ENCODE measurements around the gene BPGM.

BPGM gene

DNA sequence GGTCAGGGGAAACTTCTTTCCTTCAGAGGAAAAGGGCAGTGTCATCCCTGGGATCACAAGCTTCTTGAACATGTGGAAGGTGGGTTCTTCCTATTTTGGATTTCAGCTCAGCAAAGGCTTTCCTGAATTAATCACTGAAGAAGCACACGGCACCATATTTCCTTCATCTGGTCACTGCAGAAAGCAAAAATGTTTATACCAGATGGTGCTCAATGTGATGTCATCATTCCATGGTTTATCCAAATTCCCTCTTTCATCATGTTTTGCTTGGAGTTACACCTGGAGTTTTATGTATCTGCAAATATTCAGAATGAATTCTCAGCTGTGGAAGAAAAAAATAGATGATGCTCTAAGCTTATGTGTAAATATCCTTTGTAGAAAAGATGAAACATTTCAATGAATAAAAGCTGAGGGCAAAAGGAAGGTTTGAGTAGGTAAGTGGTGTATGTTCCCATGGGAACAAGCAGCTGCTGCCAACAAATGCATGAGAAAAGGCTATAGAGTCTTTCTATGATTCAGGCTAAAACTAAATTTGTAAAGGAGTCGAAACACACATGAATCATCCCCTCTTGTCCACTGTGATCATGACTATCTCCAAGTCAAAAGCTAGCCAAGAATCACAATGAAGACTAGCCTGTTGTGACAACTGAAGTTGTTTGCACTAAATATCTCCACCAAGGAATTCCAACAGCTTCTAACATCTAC is 26.9 kb upstream of the BPGM start:
- Mint-ChIP-seq H3K9me3 (no peaks in the 10 kb centered on the region), H3K27ac (no peak overlapping the region), H3K4me1 (no peaks in the 10 kb centered on the region)

DNA sequence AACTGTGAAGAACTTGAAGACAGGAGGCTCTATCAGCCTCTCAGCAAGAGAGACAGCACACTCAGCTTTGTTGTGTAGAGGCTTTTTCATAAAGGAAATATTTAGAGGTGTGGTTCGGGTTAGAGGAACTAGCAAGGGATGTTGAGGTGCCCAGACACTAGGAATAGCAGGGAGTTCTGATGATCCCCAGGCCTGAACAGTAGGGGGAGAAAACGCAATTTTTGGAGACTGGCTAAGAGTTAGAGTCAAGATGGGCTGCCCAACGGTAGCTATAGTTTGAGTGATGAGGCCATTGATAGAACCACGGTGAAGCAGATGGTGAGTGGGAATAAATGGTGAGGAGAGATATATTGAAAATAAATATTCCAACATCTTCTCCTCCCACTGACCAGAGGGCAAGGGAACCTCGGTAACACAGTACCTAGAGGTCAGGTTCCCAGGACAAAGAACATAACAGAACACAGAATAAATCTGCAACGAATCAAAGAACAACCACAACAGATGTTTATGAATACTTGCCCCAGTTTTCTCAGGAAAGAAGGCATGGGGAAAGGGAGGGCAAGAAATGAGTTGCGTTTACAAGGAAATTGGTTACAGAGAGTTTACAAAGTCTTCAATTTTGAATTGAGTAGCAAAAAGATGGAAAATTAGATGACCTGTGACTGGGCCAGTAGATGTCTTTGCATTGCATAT is 24.2 kb upstream of the BPGM start:
- no peaks in the 10 kb centered on the region for H3K36me3 Mint-ChIP-seq (ENCODE audit: low read depth)
- H3K9me3 Mint-ChIP-seq: no peaks in the 10 kb centered on the region
- peaks cover 37% of the 10 kb centered on the region for H3K27me3 Mint-ChIP-seq (ENCODE audit: low read depth)
- TF ChIP-seq, protein P1, sequence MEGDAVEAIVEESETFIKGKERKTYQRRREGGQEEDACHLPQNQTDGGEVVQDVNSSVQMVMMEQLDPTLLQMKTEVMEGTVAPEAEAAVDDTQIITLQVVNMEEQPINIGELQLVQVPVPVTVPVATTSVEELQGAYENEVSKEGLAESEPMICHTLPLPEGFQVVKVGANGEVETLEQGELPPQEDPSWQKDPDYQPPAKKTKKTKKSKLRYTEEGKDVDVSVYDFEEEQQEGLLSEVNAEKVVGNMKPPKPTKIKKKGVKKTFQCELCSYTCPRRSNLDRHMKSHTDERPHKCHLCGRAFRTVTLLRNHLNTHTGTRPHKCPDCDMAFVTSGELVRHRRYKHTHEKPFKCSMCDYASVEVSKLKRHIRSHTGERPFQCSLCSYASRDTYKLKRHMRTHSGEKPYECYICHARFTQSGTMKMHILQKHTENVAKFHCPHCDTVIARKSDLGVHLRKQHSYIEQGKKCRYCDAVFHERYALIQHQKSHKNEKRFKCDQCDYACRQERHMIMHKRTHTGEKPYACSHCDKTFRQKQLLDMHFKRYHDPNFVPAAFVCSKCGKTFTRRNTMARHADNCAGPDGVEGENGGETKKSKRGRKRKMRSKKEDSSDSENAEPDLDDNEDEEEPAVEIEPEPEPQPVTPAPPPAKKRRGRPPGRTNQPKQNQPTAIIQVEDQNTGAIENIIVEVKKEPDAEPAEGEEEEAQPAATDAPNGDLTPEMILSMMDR (IDR thresholded peaks at IDR 0.05; ENCODE audit: unreplicated experiment in 3 of 3): no peak
- no peak overlapping the region for H3K27ac Mint-ChIP-seq
- no peaks in the 10 kb centered on the region for H3K4me1 Mint-ChIP-seq
- no peak overlapping the region for H3K4me3 Mint-ChIP-seq

More for the DNA sequence above, 26.9 kb upstream of the BPGM start:
- Mint-ChIP-seq H3K36me3 (ENCODE audit: low read depth) (no peaks in the 10 kb centered on the region), H3K27me3 (ENCODE audit: low read depth) (peaks cover 16% of the 10 kb centered on the region), H3K4me3 (no peak overlapping the region)
- TF ChIP-seq, protein P1 (IDR thresholded peaks at IDR 0.05; ENCODE audit: unreplicated experiment in 3 of 3): no peak

DNA sequence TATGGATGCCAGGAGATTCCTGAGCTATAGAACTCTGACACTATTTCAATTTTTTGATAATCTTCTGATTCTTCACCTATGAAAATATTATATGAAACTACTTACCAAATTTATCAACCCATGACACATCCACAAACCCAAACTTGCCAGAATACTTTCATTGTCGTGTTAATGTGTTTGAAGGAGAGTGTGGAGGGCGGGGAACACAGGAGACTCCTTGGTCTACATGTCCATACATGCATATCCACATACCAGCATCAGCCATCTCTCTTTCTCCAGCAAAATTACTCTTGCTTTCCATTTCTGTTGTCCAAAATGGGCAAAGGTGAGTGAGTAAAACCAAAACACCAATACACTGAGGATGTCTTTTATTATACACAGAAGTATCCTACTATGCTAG is 23.5 kb upstream of the BPGM start:
- Mint-ChIP-seq H3K27ac (no peak overlapping the region), H3K9me3 (no peaks in the 10 kb centered on the region), H3K27me3 (ENCODE audit: low read depth) (peaks cover 40% of the 10 kb centered on the region), H3K4me3 (no peak overlapping the region), H3K4me1 (no peaks in the 10 kb centered on the region), H3K36me3 (ENCODE audit: low read depth) (no peaks in the 10 kb centered on the region)
- TF ChIP-seq, protein P1 (IDR thresholded peaks at IDR 0.05; ENCODE audit: unreplicated experiment in 3 of 3): no peak

DNA sequence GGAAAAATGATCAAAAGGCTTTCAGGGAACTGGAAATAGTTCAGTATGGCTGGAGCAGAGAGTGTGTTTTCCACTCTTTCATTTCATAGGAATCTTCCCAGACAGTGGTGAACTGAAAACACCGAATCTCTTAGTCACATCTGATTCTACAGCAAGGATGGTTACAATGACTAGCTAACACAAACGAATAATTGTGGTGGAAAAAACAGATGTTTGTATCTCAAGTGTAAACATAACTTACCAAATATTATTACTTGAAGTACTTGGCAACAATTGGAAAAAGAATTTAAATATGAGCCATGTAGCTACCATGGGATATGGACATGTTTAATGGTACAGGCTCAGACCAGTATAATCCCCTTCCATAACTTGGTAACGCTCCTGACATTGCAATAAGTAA is 21.1 kb upstream of the BPGM start:
- Mint-ChIP-seq H3K27ac (no peak overlapping the region), H3K9me3 (no peaks in the 10 kb centered on the region), H3K4me3 (no peak overlapping the region), H3K4me1 (no peaks in the 10 kb centered on the region), H3K36me3 (ENCODE audit: low read depth) (no peaks in the 10 kb centered on the region), H3K27me3 (ENCODE audit: low read depth) (peaks cover 45% of the 10 kb centered on the region)
- TF ChIP-seq, protein P1 (IDR thresholded peaks at IDR 0.05; ENCODE audit: unreplicated experiment in 3 of 3): no peak

DNA sequence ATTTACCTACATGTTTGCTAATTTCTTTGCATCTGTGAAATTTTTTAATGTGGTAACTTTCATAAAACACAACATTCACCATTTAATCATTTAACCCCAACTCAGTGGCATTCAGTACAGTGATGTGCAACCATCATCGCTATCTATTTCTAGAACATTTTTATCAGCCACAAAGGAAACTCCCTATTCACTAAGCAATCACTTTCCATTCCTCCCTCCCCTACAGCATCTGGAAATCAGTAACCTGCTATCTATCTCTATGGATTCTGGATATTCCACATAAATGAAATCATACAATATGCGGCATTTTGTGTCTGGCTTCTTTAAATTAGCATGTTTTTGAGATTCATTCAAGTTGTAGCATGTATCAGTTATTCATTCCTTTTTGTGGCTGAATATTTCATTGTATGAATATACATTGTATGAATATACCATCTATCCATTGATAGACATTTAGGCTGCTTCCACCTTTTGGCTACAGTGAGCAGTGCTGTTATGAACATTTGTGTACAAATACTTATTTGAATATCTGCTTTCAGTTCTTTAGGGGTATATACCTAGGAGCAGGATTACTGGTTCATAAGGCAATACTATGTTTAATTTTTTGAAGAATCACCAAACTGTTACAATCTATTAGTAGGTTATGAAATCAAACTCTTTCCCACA is 19.4 kb upstream of the BPGM start:
- H3K36me3 Mint-ChIP-seq (ENCODE audit: low read depth): no peaks in the 10 kb centered on the region
- no peaks in the 10 kb centered on the region for H3K9me3 Mint-ChIP-seq
- no peak overlapping the region for H3K4me3 Mint-ChIP-seq
- TF ChIP-seq, protein P1 (IDR thresholded peaks at IDR 0.05; ENCODE audit: unreplicated experiment in 3 of 3): no peak
- peaks cover 46% of the 10 kb centered on the region for H3K27me3 Mint-ChIP-seq (ENCODE audit: low read depth)
- H3K4me1 Mint-ChIP-seq: no peaks in the 10 kb centered on the region
- H3K27ac Mint-ChIP-seq: no peak overlapping the region

All from nephron (organoid).